Stromal cell of bone marrow (primary cell): ENCODE data around the gene PDIA4.
"Not testable (repeated sequence)": the region's sequence is repeated elsewhere in the genome, so short reads cannot be mapped to it uniquely, and the experiment has no call there.

ENCODE experiments used
- DNase-seq: peaks from one replicate; pipeline ENCODE4 v3.0.0-alpha.2; 2012; ENCODE audit warnings: low read depth

The PDIA4 gene

GRCh38 chr7:149028346-149029109 is at the start of gene PDIA4:
TSS of gene PDIA4 (minus strand) at chr7:149028505. CDS start at chr7:149028408, 97 bp downstream.
- peak; percentile 99 for DNase-seq

GRCh38 chr7:149077594-149077993 is 49.3 kb upstream of the PDIA4 start:
- DNase-seq: no peak

GRCh38 chr7:149075286-149075685 is 47.0 kb upstream of the PDIA4 start:
- DNase-seq: no peak

- DNase-seq: no peak
Measured at GRCh38 chr7:149074116-149074885, 46.0 kb upstream of the PDIA4 start.

GRCh38 chr7:149072438-149072775 is 44.1 kb upstream of the PDIA4 start:
- no peak for DNase-seq

- DNase-seq: no peak
Measured at GRCh38 chr7:149071641-149072437, 43.5 kb upstream of the PDIA4 start.

GRCh38 chr7:149071182-149071635 is 42.9 kb upstream of the PDIA4 start:
- no peak for DNase-seq

GRCh38 chr7:149070372-149071125 is 42.2 kb upstream of the PDIA4 start:
- no peak for DNase-seq

- DNase-seq: no peak
Measured at GRCh38 chr7:149067869-149068268, 39.6 kb upstream of the PDIA4 start.

- no peak for DNase-seq
Measured at GRCh38 chr7:149063476-149063875, 35.2 kb upstream of the PDIA4 start.

GRCh38 chr7:149062217-149062899 is 34.1 kb upstream of the PDIA4 start:
- not testable (repeated sequence) for DNase-seq

- no peak for DNase-seq
Measured at GRCh38 chr7:149060156-149060555, 31.9 kb upstream of the PDIA4 start.

- no peak for DNase-seq
Measured at GRCh38 chr7:149053885-149054284, 25.6 kb upstream of the PDIA4 start.

- no peak for DNase-seq
Measured at GRCh38 chr7:149053384-149053783, 25.1 kb upstream of the PDIA4 start.

GRCh38 chr7:149050941-149051340 is 22.6 kb upstream of the PDIA4 start:
- no peak for DNase-seq

- DNase-seq: no peak
Measured at GRCh38 chr7:149048805-149049204, 20.5 kb upstream of the PDIA4 start.

- no peak for DNase-seq
Measured at GRCh38 chr7:149046416-149046815, 18.1 kb upstream of the PDIA4 start.

GRCh38 chr7:149043936-149044335 is 15.6 kb upstream of the PDIA4 start:
- no peak for DNase-seq

GRCh38 chr7:149041350-149041749 is 13.0 kb upstream of the PDIA4 start:
- no peak for DNase-seq

- DNase-seq: not testable (repeated sequence)
Measured at GRCh38 chr7:149038641-149039040, 10.3 kb upstream of the PDIA4 start.

- DNase-seq: no peak
Measured at GRCh38 chr7:149036676-149037075, 8.4 kb upstream of the PDIA4 start.
